NCI-H460 (cell line): ENCODE measurements around the gene NTM. TPM values are rescaled to one million over a fixed set of nuclear protein-coding genes. Genes with fewer than 3 reads are reported as not detected.

ENCODE experiments used
- DNase-seq: peaks from one replicate; pipeline ENCODE4 v3.0.0-alpha.2; 2016; ENCODE audit warnings: low read depth; ENCODE audit errors: extremely low read depth
- total RNA-seq: library from RNA; depleted of rRNA; stranded (reverse); fragments of >200 nt; shearing (Covaris generic); gene quantifications from 2 replicates; pipeline ENCODE4 v1.2.3, GENCODE V29; 2014

The NTM gene
- total RNA-seq, 1 experiment from 2014 or later, result 3.7 TPM

DNA sequence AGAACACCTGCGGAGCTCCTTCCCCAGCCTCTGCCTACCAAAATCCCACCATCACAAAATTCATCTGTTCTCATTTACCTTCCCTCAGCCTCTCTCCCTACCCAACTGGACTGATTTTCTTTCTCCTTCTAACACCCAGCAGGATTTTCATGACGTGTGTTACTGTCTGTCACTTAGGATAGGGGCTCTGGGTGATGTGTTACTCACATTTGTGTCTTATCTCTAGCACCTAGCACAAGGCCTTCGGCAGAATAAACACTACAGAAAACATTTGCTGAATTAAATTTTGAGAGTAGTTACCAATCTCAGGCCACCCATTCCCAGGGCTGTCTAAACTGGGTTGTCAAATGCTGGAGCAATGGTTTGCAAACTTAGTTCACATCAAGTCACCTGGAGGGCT lies 88.0 kb downstream of the NTM start:
- no peak for DNase-seq

GRCh38 chr11:131460931-131461330 lies 90.5 kb downstream of the NTM start:
- DNase-seq, result no peak

DNA sequence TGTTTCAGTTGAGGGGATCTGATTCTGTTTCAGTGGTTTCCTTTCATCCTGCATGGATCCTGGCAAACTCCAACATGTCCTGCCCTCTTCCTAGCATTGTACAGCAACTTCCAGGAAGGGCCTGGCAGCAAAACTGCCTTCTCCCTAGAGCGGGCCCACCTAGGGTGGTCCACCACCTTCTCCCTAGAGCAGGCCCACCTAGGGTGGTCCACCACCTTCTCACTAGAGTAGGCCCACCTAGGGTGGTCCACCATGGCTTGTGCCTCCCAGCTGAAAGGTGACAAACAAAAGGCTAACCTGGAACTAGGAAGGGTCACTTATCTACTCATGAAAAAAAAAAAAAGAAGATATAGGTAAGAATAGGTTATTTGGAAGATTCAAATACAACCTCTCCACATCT lies 92.2 kb downstream of the NTM start:
- no peak for DNase-seq

- DNase-seq, result no peak
These were observed 92.7 kb downstream of the NTM start for GRCh38 chr11:131463162-131463561.

- no peak for DNase-seq
These were observed 93.4 kb downstream of the NTM start for GRCh38 chr11:131463649-131464425.

DNA sequence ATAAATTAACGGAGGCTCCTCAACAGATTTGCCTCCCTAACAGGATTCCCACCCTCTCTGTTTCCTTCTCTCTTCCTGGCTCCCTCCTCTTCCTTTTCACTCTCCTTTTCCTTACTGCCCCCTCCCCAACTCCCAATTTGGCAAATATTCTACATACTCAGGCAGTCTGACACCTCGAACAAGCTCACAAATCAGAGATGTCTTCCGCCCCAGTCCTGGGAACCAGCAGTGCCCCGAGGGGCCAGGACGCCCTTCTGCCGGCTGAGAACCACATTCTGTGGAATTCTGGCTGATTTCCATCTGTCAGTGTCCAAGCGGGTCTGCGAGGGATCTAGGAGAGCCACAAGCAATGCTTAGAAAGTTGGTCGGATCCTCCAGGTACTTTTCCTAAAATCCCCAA lies 94.0 kb downstream of the NTM start:
- DNase-seq, result no peak

GRCh38 chr11:131465039-131465438 lies 94.6 kb downstream of the NTM start:
- no peak for DNase-seq

GRCh38 chr11:131465746-131466145 lies 95.3 kb downstream of the NTM start:
- no peak for DNase-seq

DNA sequence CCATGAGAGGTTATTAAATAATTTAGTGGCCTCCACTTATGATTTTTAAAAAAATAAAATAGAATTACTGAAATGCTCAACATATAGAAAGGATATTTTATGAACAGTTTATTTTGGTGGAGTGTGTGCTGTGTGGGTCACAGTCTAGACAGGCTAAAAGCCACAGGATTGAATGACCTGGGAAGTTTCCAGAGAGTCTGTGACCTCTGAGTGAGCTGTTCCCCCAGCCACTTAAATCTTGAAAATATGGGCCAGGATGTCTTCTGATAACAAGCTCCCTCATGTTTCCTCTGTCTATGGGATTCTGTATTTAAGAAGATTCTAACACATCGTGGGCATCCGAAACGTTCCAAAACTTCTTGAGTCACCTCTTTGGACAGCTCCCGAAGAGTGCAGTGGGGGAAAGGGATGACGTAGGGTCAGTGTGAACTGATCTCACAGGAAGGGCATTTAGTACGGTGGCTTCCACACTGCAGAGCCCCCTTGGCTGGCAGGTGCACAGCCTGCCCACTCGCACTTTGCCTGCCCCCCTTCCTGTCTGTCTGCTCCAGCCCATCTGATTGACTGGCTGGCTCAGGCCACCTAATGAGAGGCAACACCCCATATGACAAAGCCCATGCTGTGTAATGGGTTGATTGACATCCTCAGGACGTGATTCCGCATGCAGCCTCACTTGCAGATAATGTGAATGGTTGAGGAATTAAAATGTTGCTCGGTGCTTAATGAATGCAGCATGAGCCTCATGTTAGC lies 97.4 kb downstream of the NTM start:
- no peak for DNase-seq

GRCh38 chr11:131468565-131468964 lies 98.2 kb downstream of the NTM start:
- DNase-seq, result no peak

GRCh38 chr11:131470216-131470925 lies 100.0 kb downstream of the NTM start:
- DNase-seq, result no peak

GRCh38 chr11:131471976-131472375 lies 101.6 kb downstream of the NTM start:
- no peak for DNase-seq

DNA sequence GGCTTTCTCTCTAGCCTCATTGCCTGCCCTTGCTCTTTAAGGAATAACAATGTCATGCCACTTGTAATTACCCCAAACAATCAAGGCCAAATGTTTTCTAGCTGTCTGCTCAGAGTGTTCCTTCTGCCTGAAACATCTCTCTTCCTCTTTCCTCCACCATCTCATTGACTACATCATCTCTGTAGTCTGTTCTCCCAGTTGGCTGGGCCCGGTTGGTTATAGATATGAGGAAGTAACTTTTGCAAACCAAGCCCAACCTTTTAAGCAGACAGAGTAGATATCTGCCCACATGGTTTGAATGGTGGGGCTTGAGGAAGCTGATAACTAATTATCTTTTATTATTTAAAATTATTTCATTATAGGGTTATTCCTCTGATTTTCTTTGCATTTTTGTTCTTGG lies 104.5 kb downstream of the NTM start:
- DNase-seq, result no peak

DNA sequence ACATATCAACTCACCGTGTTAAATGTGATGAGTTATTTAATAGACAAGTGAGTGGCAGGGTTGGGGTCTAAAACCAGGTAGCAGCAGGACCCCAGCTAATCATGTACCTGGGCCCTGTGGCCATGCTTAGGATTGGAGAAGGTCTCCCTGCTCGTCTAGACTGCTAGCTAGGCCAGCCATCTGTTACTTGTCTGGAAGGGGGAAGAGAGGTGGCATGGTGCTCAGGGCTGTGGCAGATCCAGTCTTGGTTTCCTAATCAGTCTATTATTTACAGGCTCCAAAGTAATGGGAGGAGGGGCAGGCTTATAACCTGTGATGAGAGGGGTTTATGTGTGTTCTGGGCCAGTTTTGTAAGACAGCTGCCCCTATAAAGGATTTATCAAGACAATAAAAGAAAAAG lies 105.9 kb downstream of the NTM start:
- no peak for DNase-seq

GRCh38 chr11:131478341-131478740 lies 107.9 kb downstream of the NTM start:
- DNase-seq, result no peak

- DNase-seq, result no peak
These were observed 110.9 kb downstream of the NTM start for GRCh38 chr11:131481303-131481702.

DNA sequence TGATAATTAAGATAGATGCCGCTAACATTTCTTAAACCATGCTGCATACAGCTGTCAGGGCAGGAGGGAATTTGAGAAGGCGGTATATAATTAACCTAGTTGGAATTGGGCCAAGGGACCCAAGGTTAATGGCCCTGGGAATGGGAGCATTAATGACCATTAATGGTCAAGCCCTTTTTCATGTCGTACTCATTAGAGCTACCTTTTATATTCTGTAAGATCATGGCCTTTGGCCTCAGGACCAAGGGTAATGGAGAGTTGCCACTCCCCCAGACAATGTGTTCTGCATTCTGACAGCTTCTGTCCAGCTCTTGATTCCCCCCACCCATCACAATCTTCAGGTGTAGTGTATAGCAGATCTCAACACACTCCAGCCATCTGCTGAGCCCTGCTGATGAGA lies 111.6 kb downstream of the NTM start:
- DNase-seq, result no peak

DNA sequence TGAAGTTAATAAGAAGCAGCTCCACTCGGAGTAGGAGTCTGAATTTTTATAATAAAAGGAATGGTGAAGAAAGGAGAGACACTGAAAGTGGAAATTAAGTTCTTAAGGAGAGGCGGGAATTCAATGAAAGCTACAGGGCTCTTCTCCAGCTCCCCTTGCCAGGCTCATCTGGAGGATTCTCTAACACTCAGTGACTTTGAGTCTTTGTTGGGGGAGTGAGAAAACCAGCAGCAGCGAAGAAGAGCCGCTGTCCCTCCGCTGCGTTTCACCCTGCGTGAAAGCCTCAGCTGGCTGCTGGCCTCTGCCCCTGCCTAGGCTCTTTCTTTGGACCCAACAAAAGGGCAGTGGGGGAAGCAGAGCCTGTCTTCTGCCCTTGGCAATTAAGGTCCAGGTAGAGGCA lies 113.0 kb downstream of the NTM start:
- no peak for DNase-seq

GRCh38 chr11:131483877-131484276 lies 113.5 kb downstream of the NTM start:
- DNase-seq, result no peak

- DNase-seq, result no peak
These were observed 115.7 kb downstream of the NTM start for GRCh38 chr11:131486100-131486499.

DNA sequence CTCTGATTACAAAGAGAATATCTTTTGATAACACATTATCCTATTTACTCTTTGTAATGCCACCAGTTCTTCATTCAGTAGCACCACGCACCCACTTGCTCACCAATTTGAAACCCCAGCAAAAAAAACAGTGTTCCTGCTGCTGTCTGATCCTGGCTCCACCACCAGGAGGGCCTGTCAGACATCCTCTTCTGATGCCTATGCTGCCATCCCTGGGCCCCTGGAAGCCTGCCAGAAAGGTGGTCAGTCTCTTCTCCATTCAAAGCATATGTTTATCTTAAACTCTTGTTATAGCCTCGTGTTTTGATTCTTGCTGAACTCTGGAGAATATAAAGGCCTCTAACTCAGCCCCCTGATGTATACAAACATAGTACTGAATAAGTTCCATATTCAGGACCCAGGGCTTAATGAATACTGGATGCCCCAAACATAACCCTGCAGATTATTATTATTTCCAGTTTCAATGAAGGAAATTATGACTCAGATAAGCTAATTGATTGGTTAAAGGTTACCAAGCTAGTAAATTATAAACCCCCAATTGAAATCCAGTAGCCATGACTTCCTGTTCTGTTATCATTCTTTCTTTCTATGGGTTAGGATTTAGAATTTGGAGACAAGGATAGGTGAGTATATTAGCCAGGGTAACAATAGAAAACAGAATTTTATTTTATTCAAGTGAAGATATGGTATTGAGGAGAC lies 116.7 kb downstream of the NTM start:
- DNase-seq, result no peak
